ENCODE results near the gene UBR2. TPM values are rescaled to one million over a fixed set of nuclear protein-coding genes. Genes with fewer than 3 reads are reported as not detected.

The UBR2 gene
- total and polyA plus RNA-seq, 12 donors = 11.4 to 46.9 (median 30.2) TPM

DNA sequence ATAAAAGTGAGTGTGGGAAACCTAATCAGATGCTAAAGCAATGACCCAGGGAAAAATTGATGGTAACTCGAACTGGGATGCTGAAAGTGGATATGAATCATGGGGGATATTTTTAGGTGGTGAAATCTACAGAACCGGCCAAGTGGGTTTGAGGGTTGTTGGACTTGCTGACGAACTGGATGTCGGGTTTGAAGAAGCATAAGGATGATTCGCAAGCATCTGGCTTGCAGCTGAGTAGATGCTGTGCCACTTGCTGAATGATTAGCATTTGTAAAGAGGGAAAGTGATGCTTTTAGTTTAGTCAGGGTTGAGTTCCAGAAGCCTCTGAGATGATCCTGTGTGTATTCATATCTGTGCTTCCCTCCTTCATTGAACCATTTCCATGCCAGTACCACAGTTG is 54.9 kb downstream of the UBR2 start:
- no peak for DNase-seq

GRCh38 chr6:42619963-42620362 is 56.1 kb downstream of the UBR2 start:
- Histone ChIP-seq H3K36me3 (replicated peaks in 1 of 2) (peaks cover 2 to 45% of the 10 kb centered on the region in 2 donors), H3K27me3 (no peaks in the 10 kb centered on the region), H3K27ac (no peak overlapping the region), H3K9me3 (replicated peaks in 1 of 3) (no peaks in the 10 kb centered on the region), H3K4me3 (no peak overlapping the region), H3K4me1 (replicated peaks in 1 of 2) (peaks cover 5 to 6% of the 10 kb centered on the region in 2 donors)
- no peak for TF ChIP-seq POLR2A (IDR thresholded peaks at IDR 0.05)
- no peak for TF ChIP-seq CTCF (IDR thresholded peaks at IDR 0.05)
- no peak for DNase-seq
- WGBS, 4 donors = 76 to 97% (median 90%) methylated on average over 1 of the region's 1 CpG
- intact Hi-C loops (cut with DNase I) = no loop called here

More for the DNA sequence above, 54.9 kb downstream of the UBR2 start:
- intact Hi-C loops (cut with DNase I) = no loop called here
- peaks cover 3 to 46% of the 10 kb centered on the region in 2 donors for H3K36me3 ChIP-seq (replicated peaks in 1 of 2)
- H3K4me1 ChIP-seq (replicated peaks in 1 of 2) = no peaks in the 10 kb centered on the region
- no peak overlapping the region for H3K4me3 ChIP-seq
- no peak overlapping the region for H3K27ac ChIP-seq
- H3K27me3 ChIP-seq = no peaks in the 10 kb centered on the region
- 66 to 76% (median 73%) methylated on average over 5 of the region's 5 CpGs for WGBS, 4 donors
- H3K9me3 ChIP-seq (replicated peaks in 1 of 3) = no peaks in the 10 kb centered on the region
- TF ChIP-seq CTCF (IDR thresholded peaks at IDR 0.05) (no peak), POLR2A (IDR thresholded peaks at IDR 0.05) (no peak)

GRCh38 chr6:42624601-42625000 is 60.8 kb downstream of the UBR2 start:
- intact Hi-C loops (cut with DNase I) = no loop called here
- H3K27me3 ChIP-seq = no peaks in the 10 kb centered on the region
- H3K27ac ChIP-seq = no peak overlapping the region
- H3K9me3 ChIP-seq (replicated peaks in 1 of 3) = no peaks in the 10 kb centered on the region
- H3K4me3 ChIP-seq = no peak overlapping the region
- peaks cover 0 to 22% of the 10 kb centered on the region in 2 donors for H3K36me3 ChIP-seq (replicated peaks in 1 of 2)
- TF ChIP-seq POLR2A (IDR thresholded peaks at IDR 0.05) (no peak), CTCF (IDR thresholded peaks at IDR 0.05) (no peak)
- H3K4me1 ChIP-seq (replicated peaks in 1 of 2) = peaks cover 21 to 22% of the 10 kb centered on the region in 2 donors
- DNase-seq = no peak

DNA sequence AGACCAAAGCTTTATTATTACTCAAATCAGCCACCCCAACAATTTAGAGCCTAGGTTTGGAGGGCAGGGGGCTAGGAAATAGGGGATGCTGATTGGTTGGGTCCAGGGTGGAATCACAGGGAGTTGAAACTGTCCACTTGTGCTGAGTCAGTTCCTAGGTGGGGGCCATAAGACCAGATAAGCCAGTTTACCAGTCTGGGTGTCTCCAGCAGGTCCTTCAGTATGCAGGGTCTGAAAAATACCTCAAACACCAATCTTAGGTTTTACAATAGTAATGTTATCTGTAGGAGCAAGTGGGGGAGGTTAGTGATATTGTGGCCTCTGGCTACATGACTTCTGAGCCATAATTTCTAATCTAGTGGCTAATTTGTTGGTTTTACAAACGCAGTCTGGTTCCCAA is 63.2 kb downstream of the UBR2 start:
- peaks cover 0 to 19% of the 10 kb centered on the region in 2 donors for H3K36me3 ChIP-seq (replicated peaks in 1 of 2)
- TF ChIP-seq POLR2A (IDR thresholded peaks at IDR 0.05) (no peak), CTCF (IDR thresholded peaks at IDR 0.05) (no peak)
- intact Hi-C loops (cut with DNase I) = no loop called here
- H3K27me3 ChIP-seq = no peaks in the 10 kb centered on the region
- H3K9me3 ChIP-seq (replicated peaks in 1 of 3) = no peaks in the 10 kb centered on the region
- H3K4me3 ChIP-seq = no peak overlapping the region
- peaks cover 21 to 28% of the 10 kb centered on the region in 2 donors for H3K4me1 ChIP-seq (replicated peaks in 1 of 2)
- no peak for DNase-seq
- 67 to 91% (median 76%) methylated on average over 1 of the region's 1 CpG for WGBS, 4 donors
- H3K27ac ChIP-seq = peak overlapping the region in 2 of 5 donors; percentile 13 to 37

Measured in adrenal gland (tissue), 12 donors.